Gastroesophageal sphincter (tissue), 3 donors: ENCODE data around the gene SERPINA3.

Source experiments
- CTCF ChIP-seq, 4 experiments: fragments of 200-600 bp in 2 of 4; fragments of 450-650 bp in 2 of 4; sonication (generic) in 1 of 4; IDR thresholded peaks; one replicate each; pipeline ENCODE4 v1.5.1; 2017 to 2019; ENCODE audit warnings: antibody characterized with exemption in 4 of 4, mild to moderate bottlenecking in 2 of 4, moderate library complexity in 2 of 4
- POLR2A ChIP-seq, 2 donors: fragments of 450-650 bp; IDR thresholded peaks; one replicate each; pipeline ENCODE4 v1.6.1; 2017; ENCODE audit warnings: antibody characterized with exemption in 2 of 2, mild to moderate bottlenecking in 2 of 2, moderate library complexity in 1 of 2
- POLR2AphosphoS5 ChIP-seq: sonication (generic); formaldehyde crosslinking; IDR thresholded peaks from one replicate; pipeline ENCODE4 v1.6.1; 2017; ENCODE audit warnings: antibody characterized with exemption

GRCh38 chr14:94605361-94605760 lies 6.8 kb upstream of the SERPINA3 start:
- TF ChIP-seq CTCF (IDR thresholded peaks at IDR 0.05) (no peak), POLR2AphosphoS5 (no peak), POLR2A (IDR thresholded peaks at IDR 0.05) (no peak)
